ENCODE measurements around the gene TESK1.
"Not testable (repeated sequence)": the region's sequence is repeated elsewhere in the genome, so short reads cannot be mapped to it uniquely, and the experiment has no call there.

Gene TESK1

DNA sequence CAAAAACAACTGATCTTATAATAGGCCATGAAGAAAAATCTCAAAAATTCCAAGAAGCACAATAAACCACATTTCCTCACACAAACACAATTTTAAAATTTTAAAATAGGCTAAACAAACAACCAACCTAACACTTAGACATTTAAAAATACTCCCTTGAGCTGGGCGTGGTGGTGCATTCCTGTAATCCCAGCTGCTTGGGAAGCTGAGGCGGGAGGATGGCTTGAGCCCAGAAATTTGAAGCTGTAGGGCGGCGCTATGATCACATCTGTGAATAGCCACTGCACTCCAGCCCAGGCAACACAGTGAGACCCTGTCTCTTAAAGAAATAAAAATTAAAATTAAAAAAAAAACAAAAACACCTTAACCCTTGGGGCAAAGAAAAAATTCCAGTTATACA is 36.9 kb upstream of the TESK1 start:
- Mint-ChIP-seq H3K36me3 (ENCODE audit: insufficient read depth) (no peaks in the 10 kb centered on the region), H3K9me3 (no peaks in the 10 kb centered on the region), H3K4me1 (ENCODE audit: low read depth in 2 of 2) (peaks cover 8 to 13% of the 10 kb centered on the region in 2 donors), H3K4me3 (no peak overlapping the region), H3K27ac (no peak overlapping the region), H3K27me3 (peaks cover 0 to 8% of the 10 kb centered on the region in 2 donors)
- DNase-seq (no peak), ATAC-seq (replicated peaks) (no peak)

DNA sequence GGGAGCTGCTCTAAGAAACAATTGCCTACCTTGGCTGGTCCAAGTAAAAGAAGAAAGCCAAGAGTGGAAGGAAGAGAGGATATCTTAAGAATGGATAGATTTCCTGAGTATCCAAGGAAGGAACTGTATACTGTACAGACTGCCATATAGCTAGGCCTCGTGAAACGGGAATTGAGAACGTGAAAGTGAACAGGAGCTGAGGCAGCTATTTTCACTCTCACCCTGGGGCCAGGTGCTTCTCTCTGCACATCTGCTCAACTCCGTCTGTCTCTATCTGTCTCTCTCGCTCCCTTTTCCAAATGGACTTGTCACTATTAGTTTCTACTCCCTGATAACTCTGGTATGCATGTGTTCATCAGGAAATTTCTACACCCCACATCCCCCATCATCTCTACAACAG is 35.9 kb upstream of the TESK1 start:
- Mint-ChIP-seq H3K9me3 (no peaks in the 10 kb centered on the region), H3K4me1 (ENCODE audit: low read depth in 2 of 2) (peaks cover 8 to 13% of the 10 kb centered on the region in 2 donors), H3K27me3 (no peaks in the 10 kb centered on the region), H3K27ac (peak overlapping the region in 1 of 2 donors; percentile 87), H3K36me3 (ENCODE audit: insufficient read depth) (no peaks in the 10 kb centered on the region), H3K4me3 (no peak overlapping the region)
- ATAC-seq (replicated peaks), result no peak
- no peak for DNase-seq

DNA sequence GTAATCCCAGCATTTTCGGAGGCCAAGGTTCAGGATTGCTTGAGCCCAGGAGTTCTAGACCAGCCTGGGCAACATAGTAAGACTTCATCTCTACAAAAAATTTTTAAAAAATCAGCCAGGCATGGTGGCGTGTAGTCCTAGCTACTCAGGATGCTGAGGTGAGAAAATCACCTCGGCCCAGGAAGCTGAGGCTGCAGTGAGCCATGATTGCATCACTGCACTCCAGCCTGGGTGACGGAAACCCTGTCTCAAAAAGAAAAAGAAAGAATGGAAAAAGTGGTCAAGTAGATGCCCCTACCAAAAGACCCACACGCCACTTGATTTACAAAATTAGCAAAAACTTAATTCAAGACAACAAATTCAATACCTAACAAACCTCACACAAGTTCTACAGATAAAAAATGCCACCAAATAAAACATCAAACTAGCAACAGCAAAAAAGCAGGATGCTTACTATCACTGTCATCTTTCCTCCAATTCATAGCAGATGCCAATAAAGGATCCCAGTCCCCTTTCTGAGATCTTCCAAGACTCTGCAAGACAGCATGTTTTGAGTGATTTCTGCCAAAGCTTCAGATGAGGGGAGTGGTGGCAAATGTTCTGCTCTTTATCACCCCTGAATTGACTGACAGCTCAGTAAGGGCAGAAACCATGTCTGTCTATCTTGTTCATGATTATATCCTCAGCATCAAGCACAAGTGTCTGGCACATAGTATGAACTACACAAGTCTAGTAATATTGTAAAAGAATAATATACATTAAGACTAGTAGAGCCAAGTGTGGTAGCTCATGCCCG is 34.2 kb upstream of the TESK1 start:
- H3K36me3 Mint-ChIP-seq (ENCODE audit: insufficient read depth), result no peaks in the 10 kb centered on the region

DNA sequence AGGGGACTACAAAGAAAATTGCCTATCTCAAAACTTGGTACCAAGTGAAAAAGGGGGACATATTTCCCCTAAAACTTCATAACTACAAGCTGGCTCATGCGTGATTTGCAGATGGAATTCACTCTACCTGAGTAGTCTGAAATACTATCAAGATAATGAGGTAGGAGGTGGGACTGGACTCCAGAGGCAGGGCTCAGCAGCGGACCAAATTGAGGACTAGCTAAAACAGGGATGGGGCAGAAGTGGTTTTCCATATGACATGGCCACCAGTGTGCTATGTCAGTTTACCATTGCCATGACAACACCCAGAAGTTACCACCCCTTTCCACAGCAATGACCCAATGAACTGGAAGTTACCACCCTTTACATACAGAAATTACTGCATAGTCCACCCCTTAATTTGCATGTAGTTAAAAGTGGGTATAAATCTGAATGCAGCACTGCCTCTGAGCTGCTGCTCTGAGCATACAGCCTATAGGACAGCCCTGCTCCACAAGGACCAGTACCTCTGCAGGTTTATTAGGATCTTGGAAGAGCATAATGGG is 30.4 kb upstream of the TESK1 start:
- no peak for ATAC-seq (replicated peaks)
- H3K27ac Mint-ChIP-seq, result no peak overlapping the region
- peaks cover 8 to 9% of the 10 kb centered on the region in 2 donors for H3K4me1 Mint-ChIP-seq (ENCODE audit: low read depth in 2 of 2)

More for the DNA sequence above, 34.2 kb upstream of the TESK1 start:
- H3K9me3 Mint-ChIP-seq, result no peaks in the 10 kb centered on the region
- H3K27ac Mint-ChIP-seq, result peak overlapping the region; percentile 85 to 87
- H3K4me1 Mint-ChIP-seq (ENCODE audit: low read depth in 2 of 2), result peaks cover 8 to 12% of the 10 kb centered on the region in 2 donors
- H3K27me3 Mint-ChIP-seq, result no peaks in the 10 kb centered on the region
- DNase-seq, result peak in 1 of 3 experiments; percentile 11
- peak; percentile 86 for ATAC-seq (replicated peaks)
- peak overlapping the region in 1 of 2 donors; percentile 4 for H3K4me3 Mint-ChIP-seq

DNA sequence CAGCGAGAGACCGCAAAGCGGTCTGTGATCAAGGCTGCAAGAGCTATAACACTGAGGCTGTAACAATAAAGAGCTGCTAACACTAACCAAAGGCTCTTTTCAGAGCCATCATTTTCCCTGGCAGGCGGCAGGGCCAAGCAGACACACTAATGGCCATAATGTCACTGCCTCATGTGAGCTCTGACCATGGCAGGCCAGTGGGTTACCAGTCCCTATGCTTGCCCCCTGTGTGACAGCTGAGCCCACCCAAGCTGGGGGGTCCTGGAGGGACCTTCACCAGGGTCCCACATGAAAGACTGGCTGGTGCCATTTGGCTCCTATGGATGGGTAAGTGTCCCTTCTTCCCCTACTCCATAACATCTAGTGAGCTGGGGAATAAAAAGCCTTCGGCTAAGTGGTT is 29.6 kb upstream of the TESK1 start:
- DNase-seq (no peak), ATAC-seq (replicated peaks) (no peak)
- H3K36me3 Mint-ChIP-seq (ENCODE audit: insufficient read depth), result no peaks in the 10 kb centered on the region
- no peak overlapping the region for H3K27ac Mint-ChIP-seq
- no peaks in the 10 kb centered on the region for H3K27me3 Mint-ChIP-seq
- no peak overlapping the region for H3K4me3 Mint-ChIP-seq
- H3K9me3 Mint-ChIP-seq, result peaks cover 5 to 11% of the 10 kb centered on the region in 2 donors
- H3K4me1 Mint-ChIP-seq (ENCODE audit: low read depth in 2 of 2), result peaks cover 7% of the 10 kb centered on the region in 2 donors

More for the DNA sequence above, 30.4 kb upstream of the TESK1 start:
- no peak for DNase-seq
- Mint-ChIP-seq H3K4me3 (no peak overlapping the region), H3K36me3 (ENCODE audit: insufficient read depth) (no peaks in the 10 kb centered on the region), H3K27me3 (no peaks in the 10 kb centered on the region), H3K9me3 (peaks cover 3 to 5% of the 10 kb centered on the region in 2 donors)

DNA sequence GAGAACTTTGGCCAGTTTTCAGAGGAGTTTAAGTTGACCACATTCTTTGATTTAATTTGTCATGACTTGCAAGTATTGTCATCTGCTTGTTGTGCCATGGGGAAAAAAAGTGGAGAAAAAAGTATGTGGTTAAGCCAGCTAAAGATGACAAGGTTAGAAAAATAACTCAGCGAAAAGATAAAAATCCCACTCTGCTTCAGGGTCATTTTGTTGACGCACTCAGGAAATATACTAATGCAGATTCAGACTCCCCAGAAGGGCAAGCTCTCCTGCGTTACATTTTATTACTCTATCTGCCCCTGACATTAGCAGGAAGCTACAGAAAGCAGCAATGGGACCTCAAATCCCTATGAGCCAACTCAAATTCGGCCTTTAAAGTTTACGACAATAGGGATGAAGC is 27.6 kb upstream of the TESK1 start:
- Mint-ChIP-seq H3K27me3 (no peaks in the 10 kb centered on the region), H3K36me3 (ENCODE audit: insufficient read depth) (no peaks in the 10 kb centered on the region), H3K4me3 (no peak overlapping the region), H3K9me3 (peaks cover 5 to 11% of the 10 kb centered on the region in 2 donors), H3K4me1 (ENCODE audit: low read depth in 2 of 2) (no peaks in the 10 kb centered on the region), H3K27ac (no peak overlapping the region)
- no peak for DNase-seq
- no peak for ATAC-seq (replicated peaks)

DNA sequence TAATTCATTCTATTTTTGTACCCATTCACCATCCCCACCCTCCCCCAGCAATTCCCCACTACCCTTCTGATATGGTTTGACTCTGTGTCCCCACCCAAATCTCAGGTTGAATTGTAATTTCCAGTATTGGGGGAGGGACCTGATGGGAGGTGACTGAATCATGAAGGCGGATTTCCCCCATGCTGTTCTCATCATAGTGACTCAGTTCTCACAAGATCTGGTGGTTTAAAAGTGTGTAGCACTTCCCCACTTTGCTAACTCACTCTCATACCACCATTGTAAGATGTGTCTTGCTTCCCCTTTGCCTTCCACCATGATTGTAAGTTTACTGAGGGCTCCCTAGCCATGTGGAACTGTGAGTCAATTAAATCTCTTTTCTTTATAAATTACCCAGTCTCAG is 25.9 kb upstream of the TESK1 start:
- Mint-ChIP-seq H3K27me3 (no peaks in the 10 kb centered on the region), H3K4me1 (ENCODE audit: low read depth in 2 of 2) (no peaks in the 10 kb centered on the region), H3K36me3 (ENCODE audit: insufficient read depth) (no peaks in the 10 kb centered on the region), H3K27ac (no peak overlapping the region), H3K4me3 (no peak overlapping the region), H3K9me3 (peaks cover 5 to 11% of the 10 kb centered on the region in 2 donors)
- DNase-seq, result no peak
- ATAC-seq (replicated peaks), result no peak

DNA sequence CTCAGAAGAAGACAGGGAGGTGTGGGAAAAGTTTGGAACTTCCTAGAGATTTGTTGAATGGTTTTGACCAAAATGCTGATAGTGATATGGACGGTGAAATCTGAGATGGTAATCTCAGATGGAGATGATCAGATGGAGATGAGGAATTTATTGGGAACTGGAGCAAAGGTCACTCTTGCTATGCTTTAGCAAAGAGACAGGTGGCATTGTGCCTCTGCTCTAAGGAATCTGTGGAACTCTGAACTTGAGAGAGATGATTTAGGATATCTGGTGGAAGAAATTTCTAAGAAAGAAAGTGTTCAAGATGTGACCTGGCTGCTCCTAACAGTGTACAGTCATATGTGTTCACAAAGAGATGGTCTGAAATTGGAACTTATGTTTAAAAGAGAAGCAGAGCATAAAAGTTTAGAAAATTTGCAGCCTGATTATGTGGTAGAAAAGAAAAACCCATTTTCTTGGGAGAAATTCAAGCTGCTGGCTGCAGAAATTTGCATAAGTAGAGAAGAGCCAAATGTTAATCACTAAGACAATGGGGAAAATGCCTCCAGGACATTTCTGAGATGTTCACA is 25.3 kb upstream of the TESK1 start:
- H3K4me1 Mint-ChIP-seq (ENCODE audit: low read depth in 2 of 2); H3K4me3 Mint-ChIP-seq; ATAC-seq (replicated peaks); H3K27me3 Mint-ChIP-seq; H3K27ac Mint-ChIP-seq; DNase-seq; H3K36me3 Mint-ChIP-seq (ENCODE audit: insufficient read depth): not testable (repeated sequence)
- peaks cover 5 to 11% of the 10 kb centered on the region in 2 donors for H3K9me3 Mint-ChIP-seq

DNA sequence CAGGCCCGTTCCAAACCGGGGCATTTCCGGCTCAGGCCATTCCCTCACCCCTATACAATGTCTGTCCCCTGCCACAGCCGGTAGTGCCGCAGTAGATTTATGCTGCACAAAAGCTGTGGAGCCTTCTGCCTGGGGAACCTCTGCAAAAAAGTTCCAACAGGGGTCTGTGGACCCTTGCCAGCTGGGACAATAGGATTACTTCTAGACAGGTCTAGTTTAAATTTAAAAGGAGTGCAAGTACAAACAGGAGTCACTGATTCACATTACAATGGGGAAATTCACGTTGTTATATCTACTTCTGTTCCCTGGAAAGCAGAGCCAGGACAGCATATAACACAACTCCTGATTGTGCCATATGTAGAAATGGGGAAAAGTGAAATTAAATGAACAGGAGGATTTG is 21.5 kb upstream of the TESK1 start:
- ATAC-seq (replicated peaks); DNase-seq; H3K4me3 Mint-ChIP-seq; H3K4me1 Mint-ChIP-seq (ENCODE audit: low read depth in 2 of 2); H3K36me3 Mint-ChIP-seq (ENCODE audit: insufficient read depth); H3K27me3 Mint-ChIP-seq; H3K27ac Mint-ChIP-seq: not testable (repeated sequence)
- H3K9me3 Mint-ChIP-seq, result peaks cover 5 to 11% of the 10 kb centered on the region in 2 donors

DNA sequence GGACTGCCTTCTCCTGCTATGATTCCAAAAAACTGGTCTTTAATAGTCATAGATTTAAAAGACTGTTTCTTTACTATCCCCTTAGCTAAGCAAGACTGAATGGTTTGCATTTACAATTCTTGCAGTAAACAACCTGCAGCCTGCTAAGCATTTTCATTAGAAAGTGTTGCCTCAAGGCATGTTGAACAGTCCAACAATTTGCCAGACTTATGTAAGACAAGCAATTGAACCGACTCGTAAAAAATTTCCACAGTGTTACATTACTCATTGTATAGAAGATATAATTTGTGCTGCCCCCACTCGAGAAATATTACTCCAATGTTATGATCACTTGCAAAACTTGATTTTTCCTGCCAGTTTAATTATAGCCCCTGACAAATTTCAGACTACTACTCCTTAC is 20.4 kb upstream of the TESK1 start:
- not testable (repeated sequence) for H3K4me3 Mint-ChIP-seq; H3K36me3 Mint-ChIP-seq (ENCODE audit: insufficient read depth); H3K27me3 Mint-ChIP-seq; H3K9me3 Mint-ChIP-seq; H3K4me1 Mint-ChIP-seq (ENCODE audit: low read depth in 2 of 2); H3K27ac Mint-ChIP-seq; ATAC-seq (replicated peaks); DNase-seq

DNA sequence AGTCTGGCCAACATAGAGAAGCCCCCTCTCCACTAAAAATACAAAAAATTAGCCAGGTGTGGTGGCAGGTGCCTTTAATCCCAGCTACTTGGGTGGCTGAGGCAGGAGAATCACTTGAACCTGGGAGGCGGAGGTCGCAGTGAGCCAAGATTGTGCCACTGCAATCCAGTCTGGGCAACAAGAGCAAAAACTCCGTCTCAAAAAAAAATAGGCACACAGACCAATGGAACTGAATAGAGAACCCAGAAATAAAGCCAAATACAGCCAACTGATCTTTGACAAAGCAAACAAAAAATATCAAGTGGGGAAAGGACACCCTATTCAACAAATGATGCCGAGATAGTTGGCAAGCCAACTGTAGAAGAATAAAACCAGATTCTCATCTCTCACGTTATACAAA is 16.6 kb upstream of the TESK1 start:
- H3K4me3 Mint-ChIP-seq; H3K9me3 Mint-ChIP-seq; H3K27me3 Mint-ChIP-seq; ATAC-seq (replicated peaks); H3K27ac Mint-ChIP-seq; H3K36me3 Mint-ChIP-seq (ENCODE audit: insufficient read depth); H3K4me1 Mint-ChIP-seq (ENCODE audit: low read depth in 2 of 2); DNase-seq: not testable (repeated sequence)

DNA sequence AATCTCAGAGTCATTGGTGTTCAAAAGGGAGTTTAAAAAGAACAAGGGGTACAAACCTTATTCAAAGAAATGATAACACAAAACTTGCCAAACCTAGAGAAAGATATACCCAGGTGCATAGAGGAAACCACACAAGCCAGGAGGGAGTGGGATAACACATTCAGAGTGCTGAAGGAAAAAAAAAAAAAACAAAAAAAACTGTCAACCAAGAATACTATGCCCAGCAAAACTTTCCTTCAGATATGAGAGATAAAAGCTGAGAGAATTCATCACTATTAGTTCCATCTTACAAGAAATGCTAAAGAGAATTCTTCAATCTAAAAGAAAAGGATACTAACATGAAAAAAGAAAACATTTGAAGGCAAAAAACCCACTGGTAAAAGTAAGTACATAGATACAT is 11.5 kb upstream of the TESK1 start:
- H3K9me3 Mint-ChIP-seq, result peaks cover 7 to 9% of the 10 kb centered on the region in 2 donors
- peaks cover 4% of the 10 kb centered on the region for H3K36me3 Mint-ChIP-seq (ENCODE audit: insufficient read depth)
- DNase-seq, result no peak
- H3K4me3 Mint-ChIP-seq, result no peak overlapping the region
- no peak overlapping the region for H3K27ac Mint-ChIP-seq
- no peaks in the 10 kb centered on the region for H3K27me3 Mint-ChIP-seq
- no peaks in the 10 kb centered on the region for H3K4me1 Mint-ChIP-seq (ENCODE audit: low read depth in 2 of 2)
- no peak for ATAC-seq (replicated peaks)

DNA sequence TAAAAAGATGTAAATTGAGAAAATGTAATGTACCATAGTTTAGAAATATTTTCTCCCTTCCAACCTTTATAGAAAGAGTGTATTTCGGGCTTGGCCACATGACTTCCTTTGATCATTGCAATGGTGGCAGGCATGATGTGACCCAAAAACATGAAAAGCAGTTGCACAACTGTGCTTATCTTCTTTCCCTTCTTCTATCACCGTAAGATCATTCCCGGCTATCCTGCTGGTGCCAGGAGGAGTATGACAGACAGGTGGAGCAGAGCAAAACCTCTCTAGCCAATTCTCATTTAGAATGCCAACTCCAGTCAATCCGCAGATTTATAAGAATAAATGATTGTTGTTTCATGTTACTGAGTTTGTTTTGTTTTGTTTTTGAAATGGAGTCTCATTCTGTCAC is 10.6 kb upstream of the TESK1 start:
- H3K4me3 Mint-ChIP-seq, result no peak overlapping the region
- no peak for DNase-seq
- no peaks in the 10 kb centered on the region for H3K4me1 Mint-ChIP-seq (ENCODE audit: low read depth in 2 of 2)
- ATAC-seq (replicated peaks), result no peak
- H3K9me3 Mint-ChIP-seq, result peaks cover 7 to 9% of the 10 kb centered on the region in 2 donors
- no peak overlapping the region for H3K27ac Mint-ChIP-seq
- no peaks in the 10 kb centered on the region for H3K27me3 Mint-ChIP-seq
- H3K36me3 Mint-ChIP-seq (ENCODE audit: insufficient read depth), result peaks cover 4% of the 10 kb centered on the region

DNA sequence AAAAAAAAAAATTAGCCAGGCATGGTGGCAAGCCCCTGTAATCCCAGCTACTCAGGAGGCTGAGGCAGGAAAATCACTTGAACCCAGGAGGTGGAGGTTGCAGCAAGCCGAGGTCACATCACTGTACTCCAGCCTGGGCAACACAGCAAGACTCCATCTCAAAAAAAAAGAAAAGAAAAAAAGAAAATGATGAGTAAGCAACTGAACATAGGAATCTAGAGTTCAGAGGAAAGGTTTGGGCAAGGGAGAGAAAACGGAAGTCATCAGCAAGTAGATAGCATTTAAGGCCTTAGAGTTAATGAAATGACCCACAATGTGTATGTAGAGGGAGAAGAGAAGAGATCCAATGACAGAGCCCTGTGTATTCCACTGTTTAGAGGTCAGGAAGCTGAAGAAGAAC is 8.2 kb upstream of the TESK1 start:
- not testable (repeated sequence) for H3K4me1 Mint-ChIP-seq (ENCODE audit: low read depth in 2 of 2); H3K27me3 Mint-ChIP-seq; H3K9me3 Mint-ChIP-seq; H3K4me3 Mint-ChIP-seq; H3K36me3 Mint-ChIP-seq (ENCODE audit: insufficient read depth); H3K27ac Mint-ChIP-seq; DNase-seq; ATAC-seq (replicated peaks)

Measured in effector memory CD8-positive, alpha-beta T cell (primary cell).